GM21526 (cell line): Measurements from ENCODE around the gene AP2A1.

Experiments used
- ATAC-seq: cut with Tn5 transposase; IDR thresholded peaks from one replicate; pipeline ENCODE4 v1.9.1; 2021; ENCODE audit warnings: moderate library complexity; ENCODE audit not compliant: unreplicated experiment, low FRiP score

Gene AP2A1

DNA sequence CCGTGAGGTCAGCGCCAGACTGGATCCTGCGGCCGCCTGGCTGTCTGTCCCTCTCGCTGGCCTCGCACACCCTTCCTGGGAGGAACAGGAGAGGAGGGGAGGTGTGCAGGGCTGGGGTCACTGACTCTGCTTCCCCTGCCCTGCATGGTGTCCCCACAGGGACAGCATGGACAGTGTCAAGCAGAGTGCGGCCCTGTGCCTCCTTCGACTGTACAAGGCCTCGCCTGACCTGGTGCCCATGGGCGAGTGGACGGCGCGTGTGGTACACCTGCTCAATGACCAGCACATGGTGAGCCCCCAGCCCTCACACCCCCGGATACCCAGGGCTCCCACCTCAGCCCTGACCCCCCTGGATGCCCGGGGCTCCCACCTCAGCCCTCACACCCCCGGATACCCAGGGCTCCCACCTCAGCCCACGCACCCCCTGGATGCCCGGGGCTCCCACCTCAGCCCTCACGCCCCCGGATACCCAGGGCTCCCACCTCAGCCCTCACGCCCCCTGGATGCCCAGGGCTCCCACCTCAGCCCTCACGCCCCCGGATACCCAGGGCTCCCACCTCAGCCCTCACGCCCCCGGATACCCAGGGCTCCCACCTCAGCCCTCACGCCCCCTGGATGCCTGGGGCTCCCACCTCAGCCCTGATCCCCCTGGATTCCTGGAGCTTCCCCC lies 25.1 kb downstream of the AP2A1 start:
- no peak for ATAC-seq

GRCh38 chr19:49792829-49793560 lies 26.2 kb downstream of the AP2A1 start:
- no peak for ATAC-seq

GRCh38 chr19:49793561-49793840 lies 26.7 kb downstream of the AP2A1 start:
- ATAC-seq: no peak

GRCh38 chr19:49795615-49796014 lies 28.8 kb downstream of the AP2A1 start:
- no peak for ATAC-seq

DNA sequence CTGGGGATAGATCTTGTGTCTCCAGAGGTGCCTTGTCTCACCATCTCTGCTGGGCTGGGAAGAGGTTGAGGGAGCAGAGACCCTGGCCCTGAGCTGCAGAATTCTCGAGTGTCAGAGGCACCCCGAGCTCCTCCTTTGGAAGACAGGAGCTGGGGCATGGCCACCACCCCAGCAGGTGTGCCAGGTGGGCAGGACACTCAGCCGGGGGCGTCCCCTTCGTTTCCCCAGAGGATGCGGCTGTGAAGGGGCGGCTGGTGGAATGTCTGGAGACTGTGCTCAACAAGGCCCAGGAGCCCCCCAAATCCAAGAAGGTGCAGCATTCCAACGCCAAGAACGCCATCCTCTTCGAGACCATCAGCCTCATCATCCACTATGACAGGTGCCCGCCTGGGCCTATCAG lies 31.8 kb downstream of the AP2A1 start:
- ATAC-seq: no peak

DNA sequence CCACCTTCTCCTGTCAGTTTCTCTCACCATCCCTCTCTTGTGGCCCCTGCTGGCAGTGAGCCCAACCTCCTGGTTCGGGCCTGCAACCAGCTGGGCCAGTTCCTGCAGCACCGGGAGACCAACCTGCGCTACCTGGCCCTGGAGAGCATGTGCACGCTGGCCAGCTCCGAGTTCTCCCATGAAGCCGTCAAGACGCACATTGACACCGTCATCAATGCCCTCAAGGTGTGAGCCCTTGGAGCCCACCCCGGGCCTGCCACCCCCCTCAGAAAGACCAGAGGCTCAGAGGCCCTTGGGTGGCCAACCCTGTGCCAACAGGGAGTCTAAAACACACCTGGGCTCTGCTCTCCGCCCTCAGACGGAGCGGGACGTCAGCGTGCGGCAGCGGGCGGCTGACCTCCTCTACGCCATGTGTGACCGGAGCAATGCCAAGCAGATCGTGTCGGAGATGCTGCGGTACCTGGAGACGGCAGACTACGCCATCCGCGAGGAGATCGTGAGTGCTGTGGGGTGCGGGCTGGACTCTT lies 32.5 kb downstream of the AP2A1 start:
- ATAC-seq: no peak

DNA sequence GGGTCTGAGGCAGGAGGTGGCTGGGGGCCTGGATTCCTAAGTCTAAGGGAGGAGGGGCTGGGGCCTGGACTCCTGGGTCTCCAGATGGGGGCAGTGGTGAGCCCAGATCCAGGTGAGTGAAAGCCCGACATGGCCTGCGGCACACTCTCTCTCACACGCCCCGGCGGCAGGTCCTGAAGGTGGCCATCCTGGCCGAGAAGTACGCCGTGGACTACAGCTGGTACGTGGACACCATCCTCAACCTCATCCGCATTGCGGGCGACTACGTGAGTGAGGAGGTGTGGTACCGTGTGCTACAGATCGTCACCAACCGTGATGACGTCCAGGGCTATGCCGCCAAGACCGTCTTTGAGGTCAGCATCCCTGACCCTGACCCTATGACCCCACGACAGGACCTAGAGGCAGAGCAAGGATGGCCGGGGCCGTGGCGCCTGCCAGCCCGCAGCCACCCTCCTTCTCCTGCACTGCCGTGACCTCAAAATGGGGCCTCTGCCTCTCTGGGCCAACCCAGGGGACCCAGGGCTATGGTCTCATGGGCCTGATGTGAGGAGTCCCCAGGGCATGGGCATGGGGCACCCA lies 33.1 kb downstream of the AP2A1 start:
- no peak for ATAC-seq

GRCh38 chr19:49800771-49801170 lies 34.0 kb downstream of the AP2A1 start:
- no peak for ATAC-seq

DNA sequence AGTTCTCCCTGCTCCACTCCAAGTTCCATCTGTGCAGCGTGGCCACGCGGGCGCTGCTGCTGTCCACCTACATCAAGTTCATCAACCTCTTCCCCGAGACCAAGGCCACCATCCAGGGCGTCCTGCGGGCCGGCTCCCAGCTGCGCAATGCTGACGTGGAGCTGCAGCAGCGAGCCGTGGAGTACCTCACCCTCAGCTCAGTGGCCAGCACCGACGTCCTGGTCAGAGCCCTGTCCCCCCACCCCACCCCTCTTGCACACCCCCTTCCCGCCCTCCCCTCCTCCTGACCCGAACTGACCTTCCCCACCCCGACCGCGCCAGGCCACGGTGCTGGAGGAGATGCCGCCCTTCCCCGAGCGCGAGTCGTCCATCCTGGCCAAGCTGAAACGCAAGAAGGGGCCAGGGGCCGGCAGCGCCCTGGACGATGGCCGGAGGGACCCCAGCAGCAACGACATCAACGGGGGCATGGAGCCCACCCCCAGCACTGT lies 34.6 kb downstream of the AP2A1 start:
- ATAC-seq: no peak

GRCh38 chr19:49801966-49802661 lies 35.3 kb downstream of the AP2A1 start:
- no peak for ATAC-seq

DNA sequence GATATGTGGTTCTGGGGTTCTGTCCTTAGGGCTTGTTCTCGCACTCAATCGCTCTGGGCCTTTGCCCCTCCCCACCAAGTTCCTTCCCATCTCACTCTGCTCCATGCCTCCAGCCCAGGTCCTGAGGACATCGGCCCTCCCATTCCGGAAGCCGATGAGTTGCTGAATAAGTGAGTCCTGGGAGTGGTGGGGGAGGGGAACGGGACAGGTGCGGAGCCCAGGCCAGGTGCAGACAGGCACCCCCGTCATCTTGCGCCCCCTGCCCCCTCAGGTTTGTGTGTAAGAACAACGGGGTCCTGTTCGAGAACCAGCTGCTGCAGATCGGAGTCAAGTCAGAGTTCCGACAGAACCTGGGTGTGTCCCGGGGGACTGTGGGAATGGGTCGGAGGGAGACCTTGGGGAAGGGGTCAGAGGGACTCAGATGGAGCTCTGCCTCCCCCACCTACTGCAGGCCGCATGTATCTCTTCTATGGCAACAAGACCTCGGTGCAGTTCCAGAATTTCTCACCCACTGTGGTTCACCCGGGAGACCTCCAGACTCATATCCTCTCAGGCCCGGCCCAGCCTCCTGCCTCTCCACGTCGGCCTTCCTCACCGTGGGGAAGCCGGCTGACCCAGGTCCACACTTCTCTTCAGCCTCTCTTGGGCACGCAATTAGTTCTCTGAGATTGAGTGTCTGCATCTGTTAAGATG lies 36.2 kb downstream of the AP2A1 start:
- ATAC-seq: no peak

DNA sequence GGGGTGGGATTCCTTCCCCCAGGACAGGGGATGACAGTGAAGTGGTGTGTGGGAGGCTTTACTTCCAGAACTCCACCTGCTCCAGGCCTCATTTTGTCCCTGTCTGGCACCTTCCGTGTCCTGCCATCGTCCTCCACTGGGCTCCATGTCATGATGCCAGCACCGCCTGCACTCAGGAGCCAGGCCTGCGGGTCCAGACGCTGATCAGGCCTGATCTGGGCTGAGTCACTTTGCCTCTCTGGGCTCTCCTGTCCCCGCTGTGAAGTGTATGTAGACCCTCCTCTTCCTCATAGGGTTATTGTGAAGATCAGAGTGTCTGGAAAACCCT lies 36.7 kb downstream of the AP2A1 start:
- ATAC-seq: no peak

DNA sequence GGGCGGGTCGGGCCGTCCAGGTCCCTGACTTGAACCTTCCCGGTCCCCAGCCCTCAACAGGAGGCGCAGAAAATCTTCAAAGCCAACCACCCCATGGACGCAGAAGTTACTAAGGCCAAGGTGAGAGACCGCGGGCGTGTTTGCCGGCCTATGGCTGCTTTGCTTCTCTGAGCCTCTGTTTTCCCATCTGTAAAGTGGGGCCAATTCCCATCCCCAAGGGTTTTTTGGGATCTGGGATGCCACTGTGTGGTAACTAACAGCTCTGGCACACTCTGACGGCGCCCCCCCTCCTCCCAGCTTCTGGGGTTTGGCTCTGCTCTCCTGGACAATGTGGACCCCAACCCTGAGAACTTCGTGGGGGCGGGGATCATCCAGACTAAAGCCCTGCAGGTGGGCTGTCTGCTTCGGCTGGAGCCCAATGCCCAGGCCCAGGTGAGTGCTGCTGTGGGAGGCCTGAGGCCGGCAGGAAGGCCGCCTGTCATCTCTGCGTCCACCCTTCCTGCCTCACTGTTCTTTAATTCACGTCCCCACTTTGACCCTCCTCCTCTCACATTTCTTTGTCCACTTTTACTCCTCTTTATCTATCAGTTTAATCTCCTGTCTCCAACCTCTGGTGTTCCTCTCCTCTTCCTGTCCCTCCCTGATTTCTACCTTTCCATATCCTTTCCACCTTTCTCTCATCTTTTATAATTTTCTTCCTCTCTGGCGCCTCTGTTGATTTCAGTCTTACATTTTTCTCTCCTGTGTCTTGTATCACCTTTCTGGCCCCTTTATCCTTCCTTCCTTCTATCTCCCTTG lies 39.2 kb downstream of the AP2A1 start:
- no peak for ATAC-seq

GRCh38 chr19:49806620-49806959 lies 39.8 kb downstream of the AP2A1 start:
- ATAC-seq: no peak

DNA sequence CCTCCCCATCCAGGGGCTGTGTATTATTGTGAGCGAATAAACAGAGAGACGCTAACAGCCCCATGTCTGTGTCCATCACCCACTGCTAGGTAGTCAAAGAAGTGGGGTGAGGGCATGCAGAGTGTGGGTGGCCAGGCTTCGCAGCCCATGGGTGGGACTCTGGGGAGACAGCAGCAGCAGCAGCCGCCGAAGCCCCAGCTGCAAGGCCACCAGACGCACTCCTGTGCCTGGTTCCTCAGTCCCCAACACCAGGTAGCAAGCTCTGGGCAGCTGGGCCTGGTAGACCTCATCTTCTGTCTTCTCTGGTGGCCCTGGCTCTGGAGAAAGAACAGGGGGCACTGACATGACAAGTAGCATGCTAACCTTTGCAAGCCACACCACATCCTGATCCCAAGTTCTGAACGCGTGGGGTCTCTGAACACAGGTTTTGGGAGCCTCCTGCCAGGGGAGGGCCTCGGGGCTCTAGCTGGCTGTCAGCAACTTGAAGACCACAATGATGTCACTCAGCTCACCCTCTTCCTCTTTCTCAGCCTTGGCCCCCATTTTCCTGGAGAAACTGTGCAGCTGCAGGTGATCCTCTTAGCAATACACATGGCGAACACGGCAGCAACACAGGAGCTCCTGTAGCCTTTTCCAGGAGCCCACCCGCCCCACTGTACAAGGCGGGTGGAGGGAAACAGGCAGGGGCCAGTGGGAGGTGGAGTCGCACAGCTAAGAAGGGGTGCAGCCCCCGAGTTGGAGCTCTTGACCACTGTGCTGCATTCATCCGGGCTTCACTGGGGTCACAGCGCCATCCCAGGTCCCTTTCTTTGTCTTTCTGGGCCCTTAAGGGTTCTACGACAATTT lies 40.5 kb downstream of the AP2A1 start:
- no peak for ATAC-seq

- ATAC-seq: no peak
Measured at GRCh38 chr19:49807904-49808675, 41.3 kb downstream of the AP2A1 start.

- no peak for ATAC-seq
Measured at GRCh38 chr19:49808711-49809159, 41.9 kb downstream of the AP2A1 start.

- no peak for ATAC-seq
Measured at GRCh38 chr19:49809160-49809940, 42.5 kb downstream of the AP2A1 start.
